Chondrocyte (in vitro differentiated cells): ENCODE results near the gene TCEA2. TPM values are rescaled to one million over a fixed set of nuclear protein-coding genes. Genes with fewer than 3 reads are reported as not detected.
A peak's percentile ranks its signal among the peaks of the same experiment; 100 is the strongest.

Experiments used
- DNase-seq: peaks from one replicate; pipeline ENCODE4 v3.0.0; 2021; ENCODE audit warnings: mixed read lengths, low spot score
- H3K27ac Mint-ChIP-seq: one replicate; pipeline ENCODE4 v1.8.0; 2021; ENCODE audit warnings: mild to moderate bottlenecking, moderate library complexity, mixed read lengths; ENCODE audit not compliant: unreplicated experiment
- H3K27me3 Mint-ChIP-seq: 2 replicates; pipeline ENCODE4 v1.8.0; 2021; ENCODE audit warnings: low read depth, mixed read lengths
- H3K36me3 Mint-ChIP-seq: 2 replicates; pipeline ENCODE4 v1.8.0; 2021; ENCODE audit warnings: low read depth, mixed read lengths
- H3K4me1 Mint-ChIP-seq: 2 replicates; pipeline ENCODE4 v1.8.0; 2021; ENCODE audit warnings: low read depth, mild to moderate bottlenecking, mixed read lengths
- H3K4me3 Mint-ChIP-seq: one replicate; pipeline ENCODE4 v1.8.0; 2021; ENCODE audit warnings: mild to moderate bottlenecking, moderate library complexity, mixed read lengths; ENCODE audit not compliant: unreplicated experiment
- H3K9me3 Mint-ChIP-seq: 2 replicates; pipeline ENCODE4 v1.8.0; 2021; ENCODE audit warnings: low read depth, mixed read lengths
- CTCF ChIP-seq: fragments of 200-600 bp; sonication (generic); IDR thresholded peaks from 2 replicates; pipeline ENCODE4 v1.5.0; 2021; ENCODE audit warnings: antibody characterized with exemption, mild to moderate bottlenecking, moderate library complexity
- total RNA-seq: library from RNA; stranded (reverse); gene quantifications from 3 replicates; pipeline ENCODE4 v1.2.1, GENCODE V29; 2021

TCEA2 gene
- total RNA-seq, 1 donor from 2014 or later, result 57.6 TPM

GRCh38 chr20:64082126-64082731, 19.2 kb downstream of the TCEA2 start:
- no peak for DNase-seq
- peaks cover 32% of the 10 kb centered on the region for H3K4me1 Mint-ChIP-seq
- no peaks in the 10 kb centered on the region for H3K36me3 Mint-ChIP-seq
- no peak overlapping the region for H3K27ac Mint-ChIP-seq
- peaks cover 8% of the 10 kb centered on the region for H3K27me3 Mint-ChIP-seq
- H3K4me3 Mint-ChIP-seq, result no peak overlapping the region
- no peak for TF ChIP-seq CTCF
- H3K9me3 Mint-ChIP-seq, result no peaks in the 10 kb centered on the region

GRCh38 chr20:64082820-64083377, 19.9 kb downstream of the TCEA2 start:
- Mint-ChIP-seq H3K4me1 (peaks cover 32% of the 10 kb centered on the region), H3K36me3 (no peaks in the 10 kb centered on the region), H3K9me3 (no peaks in the 10 kb centered on the region), H3K27me3 (peaks cover 8% of the 10 kb centered on the region), H3K27ac (no peak overlapping the region), H3K4me3 (peak overlapping the region; percentile 64)
- no peak for TF ChIP-seq CTCF
- no peak for DNase-seq

GRCh38 chr20:64083378-64083803, 20.4 kb downstream of the TCEA2 start:
- peak; percentile 86 for TF ChIP-seq CTCF
- peaks cover 31% of the 10 kb centered on the region for H3K4me1 Mint-ChIP-seq
- H3K9me3 Mint-ChIP-seq, result no peaks in the 10 kb centered on the region
- peak overlapping the region; percentile 64 for H3K4me3 Mint-ChIP-seq
- H3K36me3 Mint-ChIP-seq, result no peaks in the 10 kb centered on the region
- no peak overlapping the region for H3K27ac Mint-ChIP-seq
- H3K27me3 Mint-ChIP-seq, result peaks cover 13% of the 10 kb centered on the region
- DNase-seq, result no peak

GRCh38 chr20:64083804-64084684, 21.0 kb downstream of the TCEA2 start, which contains the start of gene LKAAEAR1:
TSS of gene LKAAEAR1 (minus strand) at chr20:64084398. CDS start at chr20:64084219, 179 bp downstream.
- TF ChIP-seq CTCF, result peak; percentile 38
- Mint-ChIP-seq H3K27me3 (peaks cover 19% of the 10 kb centered on the region), H3K4me1 (peaks cover 25% of the 10 kb centered on the region), H3K9me3 (no peaks in the 10 kb centered on the region), H3K4me3 (peak within 1 kb of the TSS; percentile 78), H3K27ac (no peak within 1 kb of the TSS), H3K36me3 (no peaks in the 10 kb centered on the region)
- DNase-seq, result no peak

GRCh38 chr20:64084685-64085152, 21.7 kb downstream of the TCEA2 start:
- H3K27ac Mint-ChIP-seq, result no peak overlapping the region
- no peaks in the 10 kb centered on the region for H3K36me3 Mint-ChIP-seq
- no peak for DNase-seq
- no peak for TF ChIP-seq CTCF
- H3K4me3 Mint-ChIP-seq, result peak overlapping the region; percentile 78
- peaks cover 24% of the 10 kb centered on the region for H3K27me3 Mint-ChIP-seq
- no peaks in the 10 kb centered on the region for H3K9me3 Mint-ChIP-seq
- H3K4me1 Mint-ChIP-seq, result peaks cover 23% of the 10 kb centered on the region
